ENCODE data around the gene KATNB1. TPM values are rescaled to one million over a fixed set of nuclear protein-coding genes. Genes with fewer than 3 reads are reported as not detected.

The KATNB1 gene
- total RNA-seq, 1 donor from 2014 or later, result 24.9 TPM

GRCh38 chr16:57797526-57798266 lies 62.1 kb downstream of the KATNB1 start:
- Mint-ChIP-seq H3K36me3 (no peaks in the 10 kb centered on the region), H3K4me1 (peaks cover 55% of the 10 kb centered on the region), H3K27ac (peak overlapping the region; percentile 97), H3K9me3 (no peaks in the 10 kb centered on the region), H3K27me3 (ENCODE audit: low read depth) (no peaks in the 10 kb centered on the region), H3K4me3 (peak overlapping the region; percentile 68)
- peak; percentile 62 to 78 for DNase-seq (ENCODE audit: low spot score in 2 of 2, unreplicated experiment in 2 of 2)
- TF ChIP-seq CTCF (IDR thresholded peaks at IDR 0.05; ENCODE audit: unreplicated experiment), result no peak

- TF ChIP-seq CTCF (IDR thresholded peaks at IDR 0.05; ENCODE audit: unreplicated experiment), result no peak
- H3K4me1 Mint-ChIP-seq, result peaks cover 61% of the 10 kb centered on the region
- H3K27me3 Mint-ChIP-seq (ENCODE audit: low read depth), result no peaks in the 10 kb centered on the region
- no peaks in the 10 kb centered on the region for H3K9me3 Mint-ChIP-seq
- peak overlapping the region; percentile 44 for H3K4me3 Mint-ChIP-seq
- H3K36me3 Mint-ChIP-seq, result no peaks in the 10 kb centered on the region
- DNase-seq (ENCODE audit: low spot score in 2 of 2, unreplicated experiment in 2 of 2), result no peak
- H3K27ac Mint-ChIP-seq, result peak overlapping the region; percentile 93
Observed at GRCh38 chr16:57798267-57798810, 62.8 kb downstream of the KATNB1 start.

- TF ChIP-seq CTCF (IDR thresholded peaks at IDR 0.05; ENCODE audit: unreplicated experiment), result no peak
- Mint-ChIP-seq H3K4me3 (peak overlapping the region; percentile 44), H3K9me3 (no peaks in the 10 kb centered on the region), H3K36me3 (no peaks in the 10 kb centered on the region), H3K27me3 (ENCODE audit: low read depth) (no peaks in the 10 kb centered on the region), H3K27ac (peak overlapping the region; percentile 93), H3K4me1 (peaks cover 68% of the 10 kb centered on the region)
- no peak for DNase-seq (ENCODE audit: low spot score in 2 of 2, unreplicated experiment in 2 of 2)
Observed at GRCh38 chr16:57798953-57799599, 63.5 kb downstream of the KATNB1 start.

GRCh38 chr16:57799600-57800199 lies 64.1 kb downstream of the KATNB1 start:
- no peaks in the 10 kb centered on the region for H3K27me3 Mint-ChIP-seq (ENCODE audit: low read depth)

More at GRCh38 chr16:57799600-57800199, 64.1 kb downstream of the KATNB1 start:
- Mint-ChIP-seq H3K4me3 (peak overlapping the region; percentile 44), H3K4me1 (peaks cover 70% of the 10 kb centered on the region), H3K27ac (peak overlapping the region; percentile 93), H3K9me3 (no peaks in the 10 kb centered on the region), H3K36me3 (no peaks in the 10 kb centered on the region)
- no peak for TF ChIP-seq CTCF (IDR thresholded peaks at IDR 0.05; ENCODE audit: unreplicated experiment)
- DNase-seq (ENCODE audit: low spot score in 2 of 2, unreplicated experiment in 2 of 2), result no peak

Measured in mesothelial cell of epicardium (in vitro differentiated cells).